Measurements from ENCODE around the gene PRKCA. TPM values are rescaled to one million over a fixed set of nuclear protein-coding genes. Genes with fewer than 3 reads are reported as not detected.
"Not testable (repeated sequence)": the region's sequence is repeated elsewhere in the genome, so short reads cannot be mapped to it uniquely, and the experiment has no call there.

The PRKCA gene
- total and polyA plus RNA-seq, 2 donors, result 15.6 to 24.4 TPM

- 85% methylated on average over 3 of the region's 3 CpGs for WGBS
- Histone ChIP-seq H3K4me3 (ENCODE audit: low read depth, low read length) (no peak overlapping the region), H3K4me1 (ENCODE audit: insufficient read depth) (no peaks in the 10 kb centered on the region), H3K27ac (ENCODE audit: low read depth) (no peak overlapping the region), H3K36me3 (ENCODE audit: insufficient read depth) (no peaks in the 10 kb centered on the region)
- DNase-seq (ENCODE audit: extremely low spot score), result no peak
These were observed 26.0 kb upstream of the PRKCA start for GRCh38 chr17:66276328-66276937.

- no peaks in the 10 kb centered on the region for H3K36me3 ChIP-seq (ENCODE audit: insufficient read depth)
- 98% methylated on average over 2 of the region's 2 CpGs for WGBS
- no peak for DNase-seq (ENCODE audit: extremely low spot score)
These were observed 25.2 kb upstream of the PRKCA start for GRCh38 chr17:66277191-66277590.

GRCh38 chr17:66281661-66282369, 20.6 kb upstream of the PRKCA start:
- Histone ChIP-seq H3K27ac (ENCODE audit: low read depth) (no peak overlapping the region), H3K36me3 (ENCODE audit: insufficient read depth) (no peaks in the 10 kb centered on the region), H3K4me3 (ENCODE audit: low read depth, low read length) (no peak overlapping the region), H3K4me1 (ENCODE audit: insufficient read depth) (no peaks in the 10 kb centered on the region)
- no peak for DNase-seq (ENCODE audit: extremely low spot score)
- 81% methylated on average over 7 of the region's 7 CpGs for WGBS

More at GRCh38 chr17:66277191-66277590, 25.2 kb upstream of the PRKCA start:
- Histone ChIP-seq H3K27ac (ENCODE audit: low read depth) (no peak overlapping the region), H3K4me1 (ENCODE audit: insufficient read depth) (no peaks in the 10 kb centered on the region), H3K4me3 (ENCODE audit: low read depth, low read length) (no peak overlapping the region)

- Histone ChIP-seq H3K27ac (ENCODE audit: low read depth) (no peak overlapping the region), H3K4me3 (ENCODE audit: low read depth, low read length) (no peak overlapping the region), H3K4me1 (ENCODE audit: insufficient read depth) (no peaks in the 10 kb centered on the region), H3K36me3 (ENCODE audit: insufficient read depth) (no peaks in the 10 kb centered on the region)
- no peak for DNase-seq (ENCODE audit: extremely low spot score)
- WGBS, result 91% methylated on average over 6 of the region's 6 CpGs
These were observed 19.0 kb upstream of the PRKCA start for GRCh38 chr17:66283296-66283934.

GRCh38 chr17:66283971-66284370, 18.4 kb upstream of the PRKCA start:
- no peak for DNase-seq (ENCODE audit: extremely low spot score)
- H3K4me1 ChIP-seq (ENCODE audit: insufficient read depth), result no peaks in the 10 kb centered on the region
- H3K27ac ChIP-seq (ENCODE audit: low read depth), result no peak overlapping the region
- no peaks in the 10 kb centered on the region for H3K36me3 ChIP-seq (ENCODE audit: insufficient read depth)
- 73% methylated on average over 2 of the region's 2 CpGs for WGBS
- no peak overlapping the region for H3K4me3 ChIP-seq (ENCODE audit: low read depth, low read length)

GRCh38 chr17:66285149-66285548, 17.3 kb upstream of the PRKCA start:
- 46% methylated on average over 2 of the region's 2 CpGs for WGBS
- no peak overlapping the region for H3K4me3 ChIP-seq (ENCODE audit: low read depth, low read length)
- H3K27ac ChIP-seq (ENCODE audit: low read depth), result no peak overlapping the region
- no peak for DNase-seq (ENCODE audit: extremely low spot score)
- H3K4me1 ChIP-seq (ENCODE audit: insufficient read depth), result no peaks in the 10 kb centered on the region
- H3K36me3 ChIP-seq (ENCODE audit: insufficient read depth), result no peaks in the 10 kb centered on the region

- no peak overlapping the region for H3K4me3 ChIP-seq (ENCODE audit: low read depth, low read length)
- no peaks in the 10 kb centered on the region for H3K36me3 ChIP-seq (ENCODE audit: insufficient read depth)
- H3K4me1 ChIP-seq (ENCODE audit: insufficient read depth), result no peaks in the 10 kb centered on the region
- 98% methylated on average over 2 of the region's 2 CpGs for WGBS
- no peak for DNase-seq (ENCODE audit: extremely low spot score)
- H3K27ac ChIP-seq (ENCODE audit: low read depth), result no peak overlapping the region
These were observed 14.5 kb upstream of the PRKCA start for GRCh38 chr17:66287911-66288310.

GRCh38 chr17:66290101-66290722, 12.2 kb upstream of the PRKCA start:
- Histone ChIP-seq H3K36me3 (ENCODE audit: insufficient read depth) (no peaks in the 10 kb centered on the region), H3K4me3 (ENCODE audit: low read depth, low read length) (no peak overlapping the region), H3K27ac (ENCODE audit: low read depth) (no peak overlapping the region), H3K4me1 (ENCODE audit: insufficient read depth) (no peaks in the 10 kb centered on the region)
- 87% methylated on average over 4 of the region's 4 CpGs for WGBS
- no peak for DNase-seq (ENCODE audit: extremely low spot score)

GRCh38 chr17:66292353-66292752, 10.1 kb upstream of the PRKCA start:
- 97% methylated on average over 3 of the region's 3 CpGs for WGBS
- no peak for DNase-seq (ENCODE audit: extremely low spot score)
- Histone ChIP-seq H3K4me1 (ENCODE audit: insufficient read depth) (no peaks in the 10 kb centered on the region), H3K36me3 (ENCODE audit: insufficient read depth) (no peaks in the 10 kb centered on the region), H3K27ac (ENCODE audit: low read depth) (no peak overlapping the region), H3K4me3 (ENCODE audit: low read depth, low read length) (no peak overlapping the region)

- no peaks in the 10 kb centered on the region for H3K36me3 ChIP-seq (ENCODE audit: insufficient read depth)
These were observed 6.1 kb upstream of the PRKCA start for GRCh38 chr17:66296289-66296725.

GRCh38 chr17:66297443-66297842, 5.0 kb upstream of the PRKCA start:
- H3K4me1 ChIP-seq (ENCODE audit: insufficient read depth); H3K4me3 ChIP-seq (ENCODE audit: low read depth, low read length); H3K36me3 ChIP-seq (ENCODE audit: insufficient read depth); H3K27ac ChIP-seq (ENCODE audit: low read depth); DNase-seq (ENCODE audit: extremely low spot score): not testable (repeated sequence)
- 96% methylated on average over 9 of the region's 9 CpGs for WGBS

More at GRCh38 chr17:66296289-66296725, 6.1 kb upstream of the PRKCA start:
- Histone ChIP-seq H3K4me3 (ENCODE audit: low read depth, low read length) (no peak overlapping the region), H3K4me1 (ENCODE audit: insufficient read depth) (no peaks in the 10 kb centered on the region), H3K27ac (ENCODE audit: low read depth) (no peak overlapping the region)
- WGBS, result 82% methylated on average over 6 of the region's 6 CpGs
- DNase-seq (ENCODE audit: extremely low spot score), result no peak

- H3K27ac ChIP-seq (ENCODE audit: low read depth), result no peak overlapping the region
- no peaks in the 10 kb centered on the region for H3K36me3 ChIP-seq (ENCODE audit: insufficient read depth)
- H3K4me3 ChIP-seq (ENCODE audit: low read depth, low read length), result no peak overlapping the region
- DNase-seq (ENCODE audit: extremely low spot score), result no peak
- WGBS, result 97% methylated on average over 4 of the region's 4 CpGs
- no peaks in the 10 kb centered on the region for H3K4me1 ChIP-seq (ENCODE audit: insufficient read depth)
These were observed 2.7 kb upstream of the PRKCA start for GRCh38 chr17:66299711-66300110.

GRCh38 chr17:66300956-66301355, 1.5 kb upstream of the PRKCA start:
- no peak for DNase-seq (ENCODE audit: extremely low spot score)
- H3K4me3 ChIP-seq (ENCODE audit: low read depth, low read length), result no peak overlapping the region
- H3K36me3 ChIP-seq (ENCODE audit: insufficient read depth), result no peaks in the 10 kb centered on the region
- H3K27ac ChIP-seq (ENCODE audit: low read depth), result no peak overlapping the region
- H3K4me1 ChIP-seq (ENCODE audit: insufficient read depth), result no peaks in the 10 kb centered on the region
- 77% methylated on average over 8 of the region's 8 CpGs for WGBS
